HCT116 (cell line): ENCODE data around the gene NUDT5. TPM values are rescaled to one million over a fixed set of nuclear protein-coding genes. Genes with fewer than 3 reads are reported as not detected.

ENCODE experiments used
- ATAC-seq: fragments of 200-7000 bp; cut with Tn5 transposase; 2 replicates; pipeline ENCODE4 v1.9.1; 2020; ENCODE audit warnings: mild to moderate bottlenecking, moderate library complexity
- BruUV-seq: library from RNA; stranded (reverse); fragments of 400-500 nt; replicated peaks from 2 replicates; lab custom pipeline; 2021; lab: Mats Ljungman, UMichigan
- CTCF ChIA-PET: fragments of 300-600 bp; sonication (Branson Sonifier 250); formaldehyde crosslinking; loops from one replicate; lab custom pipeline; 2021; ENCODE audit warnings: antibody characterized with exemption; lab: Charles Lee
- POLR2A ChIA-PET: fragments of 300-600, 350-600 bp; sonication (Branson Sonifier 250); formaldehyde crosslinking; loops from one replicate; lab custom pipeline; 2021; ENCODE audit warnings: antibody characterized with exemption; lab: Charles Lee
- RAD21 ChIA-PET, 2 experiments: fragments of 300-600 bp; sonication (Branson Sonifier 250); formaldehyde crosslinking; loops; one replicate each; lab custom pipeline; 2023; ENCODE audit warnings: low total read pairs in 2 of 2; ENCODE audit not compliant: uncharacterized antibody in 2 of 2, unreplicated experiment in 2 of 2, low non-redundant PET in 1 of 2; lab: Charles Lee
- DNase-seq: peaks from one replicate; pipeline ENCODE4 v3.0.0-alpha.2; 2010; ENCODE audit warnings: low read depth, low spot score
- H2AFZ ChIP-seq: fragments of 200-600 bp; shearing (Covaris generic), sonication (generic); 2 replicates; pipeline ENCODE4 v1.6.1; 2017; ENCODE audit warnings: low read depth, mixed run types, mixed read lengths, antibody characterized with exemption, low read length; ENCODE audit not compliant: poor library complexity, severe bottlenecking
- H3K27ac ChIP-seq: 2 replicates; pipeline ENCODE4 v1.5.1; 2012; ENCODE audit warnings: low read depth, low read length
- H3K27me3 ChIP-seq: fragments of 200-600 bp; sonication (generic); 2 replicates; pipeline ENCODE4 v1.6.1; 2016; ENCODE audit warnings: mixed run types, low read length, mixed read lengths; ENCODE audit not compliant: insufficient read depth
- H3K36me3 ChIP-seq, 2 experiments: fragments of 200-500 bp in 1 of 2; fragments of 200-600 bp in 1 of 2; sonication (Bioruptor generic) in 1 of 2; sonication (generic) in 1 of 2; 2 replicates each; pipeline versions ENCODE4 v1.5.1 to v1.6.1; 2014 to 2016; ENCODE audit warnings: low read length in 2 of 2, inconsistent platforms in 1 of 2, mixed read lengths in 1 of 2, mixed run types in 1 of 2; ENCODE audit not compliant: insufficient read depth in 2 of 2, control insufficient read depth in 1 of 2
- H3K4me1 ChIP-seq, 2 experiments: fragments of 200-600 bp in 1 of 2; sonication (generic) in 1 of 2; 2 replicates each; pipeline versions ENCODE4 v1.5.1 to v1.6.1; 2012 to 2017; ENCODE audit warnings: low read length in 2 of 2, inconsistent platforms in 1 of 2, mild to moderate bottlenecking in 1 of 2, mixed read lengths in 1 of 2, mixed run types in 1 of 2, moderate library complexity in 1 of 2; ENCODE audit not compliant: insufficient read depth in 2 of 2, control insufficient read depth in 1 of 2
- H3K4me2 ChIP-seq: fragments of 200-600 bp; sonication (generic); 2 replicates; pipeline ENCODE4 v1.6.1; 2017; ENCODE audit warnings: mixed run types, low read length, mixed read lengths
- H3K4me3 ChIP-seq, 2 experiments: fragments of 200-600 bp in 1 of 2; sonication (generic) in 1 of 2; replicated peaks in 1 of 2; 2 replicates each; pipeline ENCODE4 v1.5.1; 2011 to 2016; ENCODE audit warnings: low read length in 2 of 2, control low read depth in 1 of 2, low read depth in 1 of 2, mild to moderate bottlenecking in 1 of 2, mixed read lengths in 1 of 2, mixed run types in 1 of 2
- H3K79me2 ChIP-seq: fragments of 200-600 bp; sonication (generic); 2 replicates; pipeline ENCODE4 v1.6.1; 2017; ENCODE audit warnings: mild to moderate bottlenecking, mixed run types, low read length, moderate library complexity, mixed read lengths; ENCODE audit not compliant: insufficient read depth
- H3K9ac ChIP-seq: fragments of 200-600 bp; sonication (generic); 2 replicates; pipeline ENCODE4 v1.6.1; 2016; ENCODE audit warnings: low read length, mixed read lengths
- H3K9me2 ChIP-seq: fragments of 200-600 bp; sonication (generic), shearing (Covaris generic); 2 replicates; pipeline ENCODE4 v1.6.1; 2017; ENCODE audit warnings: mixed run types, mild to moderate bottlenecking, moderate library complexity; ENCODE audit not compliant: insufficient read depth
- H3K9me3 ChIP-seq, 2 experiments: fragments of 200-500 bp in 1 of 2; fragments of 200-600 bp in 1 of 2; sonication (Bioruptor generic) in 1 of 2; sonication (generic) in 1 of 2; 2 replicates each; pipeline ENCODE4 v1.6.1; 2014 to 2017; ENCODE audit warnings: low read length in 2 of 2, mixed read lengths in 2 of 2, inconsistent platforms in 1 of 2, low read depth in 1 of 2, mild to moderate bottlenecking in 1 of 2, mixed run types in 1 of 2, moderate library complexity in 1 of 2; ENCODE audit not compliant: control insufficient read depth in 1 of 2, insufficient read depth in 1 of 2
- H4K20me1 ChIP-seq: fragments of 200-600 bp; sonication (generic), shearing (Covaris generic); 2 replicates; pipeline ENCODE4 v1.6.1; 2017; ENCODE audit warnings: mixed run types, mild to moderate bottlenecking, moderate library complexity; ENCODE audit not compliant: insufficient read depth
- CBX3 ChIP-seq: IDR thresholded peaks from 2 replicates; pipeline ENCODE4 v1.6.1; 2012; ENCODE audit warnings: low read depth
- ELF1 ChIP-seq: IDR thresholded peaks from 2 replicates; pipeline ENCODE4 v1.6.1; 2012; ENCODE audit warnings: low read depth, borderline replicate concordance
- EZH2 ChIP-seq: fragments of 200-600 bp; sonication (generic); IDR thresholded peaks from 2 replicates; pipeline ENCODE4 v1.6.1; 2017; ENCODE audit warnings: antibody characterized with exemption, mixed run types
- FOSL1 ChIP-seq: IDR thresholded peaks from 2 replicates; pipeline ENCODE4 v1.6.1; 2012; ENCODE audit warnings: low read depth
- JUND ChIP-seq: IDR thresholded peaks from 2 replicates; pipeline ENCODE4 v1.6.1; 2012
- POLR2A ChIP-seq: IDR thresholded peaks from 2 replicates; pipeline ENCODE4 v1.7.0; 2011; ENCODE audit warnings: borderline replicate concordance; ENCODE audit not compliant: insufficient read depth, insufficient read length; ENCODE audit errors: extremely low read depth
- POLR2AphosphoS5 ChIP-seq: IDR thresholded peaks from 2 replicates; pipeline ENCODE4 v1.6.1; 2011; ENCODE audit warnings: mild to moderate bottlenecking, low read depth, low read length, moderate library complexity
- RAD21 ChIP-seq: IDR thresholded peaks from 2 replicates; pipeline ENCODE4 v1.6.1; 2012; ENCODE audit warnings: low read depth, mild to moderate bottlenecking
- SIN3A ChIP-seq: IDR thresholded peaks from 2 replicates; pipeline ENCODE4 v1.6.1; 2012; ENCODE audit warnings: low read depth
- SP1 ChIP-seq: IDR thresholded peaks from 2 replicates; pipeline ENCODE4 v1.6.1; 2012; ENCODE audit warnings: low read depth
- SRF ChIP-seq: IDR thresholded peaks from 2 replicates; pipeline ENCODE4 v1.6.1; 2012; ENCODE audit warnings: low read depth
- TCF7L2 ChIP-seq: IDR thresholded peaks from 2 replicates; pipeline ENCODE4 v1.7.0; 2011; ENCODE audit warnings: borderline replicate concordance, inconsistent platforms; ENCODE audit not compliant: insufficient read depth, insufficient read length; ENCODE audit errors: extremely low read depth
- YY1 ChIP-seq: IDR thresholded peaks from 2 replicates; pipeline ENCODE4 v1.6.1; 2011; ENCODE audit warnings: low read length, low read depth, moderate library complexity, mild to moderate bottlenecking; ENCODE audit not compliant: insufficient replicate concordance; ENCODE audit errors: extremely low read depth
- ZNF274 ChIP-seq: fragments of 200-500 bp; sonication (Bioruptor generic); IDR thresholded peaks from 2 replicates; pipeline ENCODE4 v1.6.1; 2014; ENCODE audit warnings: mild to moderate bottlenecking, low read depth, low read length, inconsistent platforms
- intact Hi-C: fragments of 100-400 bp; cut with micrococcal nuclease; formaldehyde crosslinking; loops from 2 replicates; pipeline ENCODE4 v1.10.0; 2022
- total RNA-seq: library from RNA; stranded (reverse); gene quantifications from one replicate; pipeline ENCODE4 v1.2.1, GENCODE V29; 2021; ENCODE audit not compliant: unreplicated experiment
- TF ChIP-seq, protein P1 (sequence below): IDR thresholded peaks from 2 replicates; pipeline ENCODE4 v1.6.1; 2012
- TF ChIP-seq, protein P2 (sequence below), 3 experiments: fragments of 200-600 bp in 1 of 3; sonication (generic) in 1 of 3; IDR thresholded peaks in 2 of 3; conservative IDR thresholded peaks in 1 of 3; 2 replicates each; pipeline ENCODE4 v1.5.1; 2012 to 2017; ENCODE audit warnings: low read depth in 2 of 3, low read length in 2 of 3, antibody characterized with exemption in 1 of 3, borderline replicate concordance in 1 of 3, control low read depth in 1 of 3, mild to moderate bottlenecking in 1 of 3, mixed read lengths in 1 of 3, mixed run types in 1 of 3, moderate library complexity in 1 of 3; ENCODE audit not compliant: insufficient read depth in 1 of 3

Gene NUDT5
- total RNA-seq, 1 experiment from 2014 or later, result 101 TPM

DNA sequence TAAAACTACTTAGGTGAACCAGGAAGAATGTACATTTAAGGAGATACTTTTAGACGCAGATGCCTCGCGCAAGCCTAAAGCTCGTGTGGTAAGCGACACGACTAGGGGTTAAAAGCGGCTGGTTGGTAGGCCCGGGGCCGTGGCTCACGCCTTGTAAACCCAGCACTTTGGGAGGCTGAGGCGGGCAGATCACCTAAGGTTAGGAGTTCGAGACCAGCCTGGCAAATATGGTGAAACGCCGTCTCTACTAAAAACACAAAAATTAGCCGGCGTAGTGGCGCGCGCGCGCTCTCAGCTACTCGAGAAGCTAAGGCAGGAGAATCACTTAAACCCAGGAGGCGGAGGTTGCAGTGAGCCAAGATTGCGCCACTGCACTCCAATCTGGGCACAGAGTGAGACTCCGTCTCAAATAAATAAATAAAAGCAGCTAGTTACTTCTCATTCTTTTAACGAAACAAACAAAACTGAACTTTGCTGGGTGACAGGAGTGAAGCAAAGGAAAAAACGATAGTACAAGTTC, 879 bp downstream of the NUDT5 start:
- ATAC-seq, result no peak
- H3K79me2 ChIP-seq, result peaks cover 98% of the 10 kb centered on the region
- peak overlapping the region; percentile 92 for H3K4me2 ChIP-seq
- intact Hi-C loops, result no loop called here
- H3K4me1 ChIP-seq, result peaks cover 11 to 27% of the 10 kb centered on the region in 2 experiments
- H3K4me3 ChIP-seq, result peak overlapping the region; percentile 83 to 88
- peaks cover 8% of the 10 kb centered on the region; the same call in 1 of the 2 replicates for H4K20me1 ChIP-seq
- no peak for DNase-seq
- TF ChIP-seq CBX3 (no peak), TCF7L2 (no peak), JUND (no peak), EZH2 (no peak), POLR2A (no peak), SIN3A (no peak), RAD21 (no peak), ELF1 (no peak), SRF (no peak), SP1 (no peak), FOSL1 (no peak), YY1 (no peak), ZNF274 (no peak), POLR2AphosphoS5 (no peak)
- TF ChIP-seq, protein P1, sequence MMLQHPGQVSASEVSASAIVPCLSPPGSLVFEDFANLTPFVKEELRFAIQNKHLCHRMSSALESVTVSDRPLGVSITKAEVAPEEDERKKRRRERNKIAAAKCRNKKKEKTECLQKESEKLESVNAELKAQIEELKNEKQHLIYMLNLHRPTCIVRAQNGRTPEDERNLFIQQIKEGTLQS, result no peak
- TF ChIP-seq, protein P2, sequence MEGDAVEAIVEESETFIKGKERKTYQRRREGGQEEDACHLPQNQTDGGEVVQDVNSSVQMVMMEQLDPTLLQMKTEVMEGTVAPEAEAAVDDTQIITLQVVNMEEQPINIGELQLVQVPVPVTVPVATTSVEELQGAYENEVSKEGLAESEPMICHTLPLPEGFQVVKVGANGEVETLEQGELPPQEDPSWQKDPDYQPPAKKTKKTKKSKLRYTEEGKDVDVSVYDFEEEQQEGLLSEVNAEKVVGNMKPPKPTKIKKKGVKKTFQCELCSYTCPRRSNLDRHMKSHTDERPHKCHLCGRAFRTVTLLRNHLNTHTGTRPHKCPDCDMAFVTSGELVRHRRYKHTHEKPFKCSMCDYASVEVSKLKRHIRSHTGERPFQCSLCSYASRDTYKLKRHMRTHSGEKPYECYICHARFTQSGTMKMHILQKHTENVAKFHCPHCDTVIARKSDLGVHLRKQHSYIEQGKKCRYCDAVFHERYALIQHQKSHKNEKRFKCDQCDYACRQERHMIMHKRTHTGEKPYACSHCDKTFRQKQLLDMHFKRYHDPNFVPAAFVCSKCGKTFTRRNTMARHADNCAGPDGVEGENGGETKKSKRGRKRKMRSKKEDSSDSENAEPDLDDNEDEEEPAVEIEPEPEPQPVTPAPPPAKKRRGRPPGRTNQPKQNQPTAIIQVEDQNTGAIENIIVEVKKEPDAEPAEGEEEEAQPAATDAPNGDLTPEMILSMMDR (IDR thresholded peaks at IDR 0.05 in 2 of 3, conservative IDR thresholded peaks at IDR 0.05 in 1 of 3; ENCODE audit: borderline replicate concordance in 1 of 3, insufficient read depth in 1 of 3, low read depth in 2 of 3, low read length in 2 of 3), result no peak
- H3K9me3 ChIP-seq, result no peaks in the 10 kb centered on the region
- CTCF ChIA-PET, result no interaction called here
- BruUV-seq, result no TSS peak
- POLR2A ChIA-PET, result interaction anchor here (1.3 to 1.5 kb wide), 2 partner anchors 14 to 152 kb away, joined by 4 read pairs; partner anchors contain the start of gene UPF2
- H3K27ac ChIP-seq, result peak overlapping the region; percentile 91
- H3K9ac ChIP-seq, result peak overlapping the region; percentile 84
- H3K27me3 ChIP-seq, result no peaks in the 10 kb centered on the region
- H3K36me3 ChIP-seq, result peaks cover 5 to 26% of the 10 kb centered on the region in 2 experiments; a peak in 3 of 4 replicates
- H3K9me2 ChIP-seq, result no peaks in the 10 kb centered on the region
- RAD21 ChIA-PET, result no interaction called here
- H2AFZ ChIP-seq, result no peak overlapping the region
